Measurements from ENCODE around the gene POU3F1.

The POU3F1 gene

GRCh38 chr1:38046333-38046883 is at the start of gene POU3F1:
POU3F1 (minus strand) TSS chr1:38046793; CDS start chr1:38046743, 50 bp downstream.
- Histone ChIP-seq H3K9ac (ENCODE audit: low read length) (peak within 1 kb of the TSS; percentile 38), H3K27ac (ENCODE audit: low read depth, low read length) (no peak within 1 kb of the TSS), H3K27me3 (ENCODE audit: control insufficient read depth, insufficient read depth, low read length) (peaks cover 71% of the 10 kb centered on the region), H3K4me1 (ENCODE audit: control insufficient read depth, insufficient read depth, low read length) (peaks cover 26% of the 10 kb centered on the region), H3K9me3 (ENCODE audit: control insufficient read depth, insufficient read depth, low read depth, low read length) (no peaks in the 10 kb centered on the region), H3K4me3 (ENCODE audit: low read depth, low read length) (peak within 1 kb of the TSS; percentile 80), H3K36me3 (ENCODE audit: control insufficient read depth, insufficient read depth, low read length) (no peaks in the 10 kb centered on the region)

DNA sequence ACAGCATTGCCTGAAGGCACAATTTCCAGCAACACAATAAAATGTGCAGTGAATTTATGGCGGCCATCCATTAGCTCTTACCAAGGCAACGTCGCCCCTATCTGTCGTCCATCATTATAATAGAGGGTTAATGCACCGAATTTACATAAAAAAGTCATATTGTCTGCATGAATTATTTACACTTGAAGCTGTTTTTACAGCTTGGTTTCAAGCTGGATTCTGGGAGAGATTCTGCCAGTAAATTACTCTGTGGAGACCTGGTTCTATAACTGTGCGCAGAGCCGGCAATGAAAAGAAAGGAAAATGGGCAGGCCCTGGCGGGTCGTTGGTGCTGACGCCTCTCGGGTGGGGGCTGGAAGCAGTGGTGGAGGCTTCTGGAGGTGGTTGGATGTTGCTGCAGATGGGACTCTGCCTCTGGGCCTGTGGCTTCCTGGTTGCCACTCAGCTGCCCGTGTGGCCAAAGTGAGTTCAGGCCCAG is 48.9 kb upstream of the POU3F1 start:
- Histone ChIP-seq H3K4me1 (ENCODE audit: control insufficient read depth, insufficient read depth, low read length) (peaks cover 38% of the 10 kb centered on the region), H3K27ac (ENCODE audit: low read depth, low read length) (no peak overlapping the region), H3K4me3 (ENCODE audit: low read depth, low read length) (no peak overlapping the region), H3K9ac (ENCODE audit: low read length) (no peak overlapping the region), H3K9me3 (ENCODE audit: control insufficient read depth, insufficient read depth, low read depth, low read length) (no peaks in the 10 kb centered on the region), H3K27me3 (ENCODE audit: control insufficient read depth, insufficient read depth, low read length) (no peaks in the 10 kb centered on the region), H3K36me3 (ENCODE audit: control insufficient read depth, insufficient read depth, low read length) (no peaks in the 10 kb centered on the region)

GRCh38 chr1:38094711-38095290 is 48.2 kb upstream of the POU3F1 start:
- no peak overlapping the region for H3K4me3 ChIP-seq (ENCODE audit: low read depth, low read length)
- no peaks in the 10 kb centered on the region for H3K9me3 ChIP-seq (ENCODE audit: control insufficient read depth, insufficient read depth, low read depth, low read length)
- H3K4me1 ChIP-seq (ENCODE audit: control insufficient read depth, insufficient read depth, low read length), result peaks cover 38% of the 10 kb centered on the region
- no peaks in the 10 kb centered on the region for H3K36me3 ChIP-seq (ENCODE audit: control insufficient read depth, insufficient read depth, low read length)
- no peak overlapping the region for H3K9ac ChIP-seq (ENCODE audit: low read length)
- H3K27me3 ChIP-seq (ENCODE audit: control insufficient read depth, insufficient read depth, low read length), result no peaks in the 10 kb centered on the region
- no peak overlapping the region for H3K27ac ChIP-seq (ENCODE audit: low read depth, low read length)

GRCh38 chr1:38093569-38094520 is 47.3 kb upstream of the POU3F1 start:
- Histone ChIP-seq H3K9me3 (ENCODE audit: control insufficient read depth, insufficient read depth, low read depth, low read length) (no peaks in the 10 kb centered on the region), H3K4me1 (ENCODE audit: control insufficient read depth, insufficient read depth, low read length) (peaks cover 40% of the 10 kb centered on the region), H3K4me3 (ENCODE audit: low read depth, low read length) (no peak overlapping the region), H3K36me3 (ENCODE audit: control insufficient read depth, insufficient read depth, low read length) (no peaks in the 10 kb centered on the region), H3K9ac (ENCODE audit: low read length) (no peak overlapping the region), H3K27ac (ENCODE audit: low read depth, low read length) (no peak overlapping the region), H3K27me3 (ENCODE audit: control insufficient read depth, insufficient read depth, low read length) (no peaks in the 10 kb centered on the region)

GRCh38 chr1:38092256-38092655 is 45.7 kb upstream of the POU3F1 start:
- Histone ChIP-seq H3K9me3 (ENCODE audit: control insufficient read depth, insufficient read depth, low read depth, low read length) (no peaks in the 10 kb centered on the region), H3K9ac (ENCODE audit: low read length) (no peak overlapping the region), H3K36me3 (ENCODE audit: control insufficient read depth, insufficient read depth, low read length) (no peaks in the 10 kb centered on the region), H3K27ac (ENCODE audit: low read depth, low read length) (no peak overlapping the region), H3K27me3 (ENCODE audit: control insufficient read depth, insufficient read depth, low read length) (no peaks in the 10 kb centered on the region), H3K4me1 (ENCODE audit: control insufficient read depth, insufficient read depth, low read length) (peaks cover 36% of the 10 kb centered on the region), H3K4me3 (ENCODE audit: low read depth, low read length) (no peak overlapping the region)

- H3K27me3 ChIP-seq (ENCODE audit: control insufficient read depth, insufficient read depth, low read length), result no peaks in the 10 kb centered on the region
- H3K9ac ChIP-seq (ENCODE audit: low read length), result no peak overlapping the region
- no peak overlapping the region for H3K4me3 ChIP-seq (ENCODE audit: low read depth, low read length)
- H3K36me3 ChIP-seq (ENCODE audit: control insufficient read depth, insufficient read depth, low read length), result no peaks in the 10 kb centered on the region
- H3K4me1 ChIP-seq (ENCODE audit: control insufficient read depth, insufficient read depth, low read length), result peaks cover 38% of the 10 kb centered on the region
- no peaks in the 10 kb centered on the region for H3K9me3 ChIP-seq (ENCODE audit: control insufficient read depth, insufficient read depth, low read depth, low read length)
- no peak overlapping the region for H3K27ac ChIP-seq (ENCODE audit: low read depth, low read length)
Measured at GRCh38 chr1:38090796-38091195, 44.2 kb upstream of the POU3F1 start.

DNA sequence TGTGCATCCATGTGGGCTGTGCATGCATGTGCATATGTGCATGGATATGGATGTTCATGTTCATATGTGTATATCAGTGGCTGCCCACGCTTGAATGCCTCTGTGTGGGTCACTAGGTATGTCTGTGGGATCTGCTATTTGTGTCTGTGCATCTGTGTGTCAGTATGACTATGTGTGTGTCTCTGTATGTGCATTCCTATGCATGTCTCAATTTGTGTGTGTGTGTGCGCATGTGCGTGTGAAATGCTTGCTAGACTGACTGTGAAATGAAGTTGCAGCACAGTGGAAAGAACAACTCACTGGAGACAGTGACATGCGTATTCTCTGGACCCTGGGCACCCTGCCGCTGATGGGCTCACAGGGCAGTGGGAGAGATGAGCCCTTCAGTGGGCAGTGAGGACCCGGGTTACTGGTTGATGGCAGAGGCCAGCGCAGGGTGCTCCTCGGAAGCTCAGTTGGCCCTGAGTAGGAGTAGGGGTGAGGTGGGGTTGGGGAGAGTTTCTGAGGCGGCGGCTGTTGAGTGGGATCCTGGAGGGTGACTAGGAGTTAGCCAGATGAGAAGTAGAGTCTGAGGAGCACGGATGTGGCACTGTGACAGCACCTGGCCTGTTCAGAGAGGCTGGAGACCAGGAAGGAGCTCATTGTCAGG is 43.2 kb upstream of the POU3F1 start:
- peaks cover 32% of the 10 kb centered on the region for H3K4me1 ChIP-seq (ENCODE audit: control insufficient read depth, insufficient read depth, low read length)
- H3K4me3 ChIP-seq (ENCODE audit: low read depth, low read length), result no peak overlapping the region
- no peaks in the 10 kb centered on the region for H3K9me3 ChIP-seq (ENCODE audit: control insufficient read depth, insufficient read depth, low read depth, low read length)
- no peak overlapping the region for H3K9ac ChIP-seq (ENCODE audit: low read length)
- H3K36me3 ChIP-seq (ENCODE audit: control insufficient read depth, insufficient read depth, low read length), result no peaks in the 10 kb centered on the region
- H3K27ac ChIP-seq (ENCODE audit: low read depth, low read length), result no peak overlapping the region
- H3K27me3 ChIP-seq (ENCODE audit: control insufficient read depth, insufficient read depth, low read length), result no peaks in the 10 kb centered on the region

- Histone ChIP-seq H3K9me3 (ENCODE audit: control insufficient read depth, insufficient read depth, low read depth, low read length) (no peaks in the 10 kb centered on the region), H3K4me3 (ENCODE audit: low read depth, low read length) (no peak overlapping the region), H3K27ac (ENCODE audit: low read depth, low read length) (no peak overlapping the region), H3K27me3 (ENCODE audit: control insufficient read depth, insufficient read depth, low read length) (no peaks in the 10 kb centered on the region), H3K4me1 (ENCODE audit: control insufficient read depth, insufficient read depth, low read length) (peaks cover 23% of the 10 kb centered on the region), H3K9ac (ENCODE audit: low read length) (no peak overlapping the region), H3K36me3 (ENCODE audit: control insufficient read depth, insufficient read depth, low read length) (no peaks in the 10 kb centered on the region)
Measured at GRCh38 chr1:38088791-38089190, 42.2 kb upstream of the POU3F1 start.

DNA sequence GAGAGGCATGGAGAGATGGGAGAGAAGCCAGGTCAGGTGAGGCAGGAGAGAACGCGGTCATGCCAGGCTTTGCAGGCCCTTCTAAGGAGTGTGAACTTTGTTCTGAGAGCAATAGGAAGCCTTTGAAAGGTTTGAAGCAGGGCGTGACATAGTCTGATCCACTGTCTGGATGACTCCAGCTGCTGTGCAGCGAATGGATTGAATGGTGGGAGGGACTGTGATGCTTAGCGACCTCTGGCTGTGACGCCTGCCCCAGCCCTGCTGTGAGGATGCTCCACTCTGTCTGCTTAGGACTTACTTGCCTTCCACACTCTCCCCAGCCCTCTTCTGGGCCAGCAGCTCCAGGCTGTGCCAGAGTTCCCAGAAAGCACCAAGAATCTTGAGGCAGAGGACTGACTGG is 41.8 kb upstream of the POU3F1 start:
- H3K36me3 ChIP-seq (ENCODE audit: control insufficient read depth, insufficient read depth, low read length), result no peaks in the 10 kb centered on the region
- no peak overlapping the region for H3K4me3 ChIP-seq (ENCODE audit: low read depth, low read length)
- peaks cover 24% of the 10 kb centered on the region for H3K4me1 ChIP-seq (ENCODE audit: control insufficient read depth, insufficient read depth, low read length)
- no peak overlapping the region for H3K9ac ChIP-seq (ENCODE audit: low read length)
- no peak overlapping the region for H3K27ac ChIP-seq (ENCODE audit: low read depth, low read length)
- no peaks in the 10 kb centered on the region for H3K27me3 ChIP-seq (ENCODE audit: control insufficient read depth, insufficient read depth, low read length)
- no peaks in the 10 kb centered on the region for H3K9me3 ChIP-seq (ENCODE audit: control insufficient read depth, insufficient read depth, low read depth, low read length)

- peaks cover 31% of the 10 kb centered on the region for H3K4me1 ChIP-seq (ENCODE audit: control insufficient read depth, insufficient read depth, low read length)
- no peak overlapping the region for H3K9ac ChIP-seq (ENCODE audit: low read length)
- H3K27ac ChIP-seq (ENCODE audit: low read depth, low read length), result no peak overlapping the region
- H3K27me3 ChIP-seq (ENCODE audit: control insufficient read depth, insufficient read depth, low read length), result no peaks in the 10 kb centered on the region
- no peak overlapping the region for H3K4me3 ChIP-seq (ENCODE audit: low read depth, low read length)
- H3K9me3 ChIP-seq (ENCODE audit: control insufficient read depth, insufficient read depth, low read depth, low read length), result no peaks in the 10 kb centered on the region
- H3K36me3 ChIP-seq (ENCODE audit: control insufficient read depth, insufficient read depth, low read length), result no peaks in the 10 kb centered on the region
Measured at GRCh38 chr1:38087676-38088075, 41.1 kb upstream of the POU3F1 start.
